Measurements from ENCODE around the gene SMC1A. TPM values are rescaled to one million over a fixed set of nuclear protein-coding genes. Genes with fewer than 3 reads are reported as not detected.

The SMC1A gene
- total RNA-seq, 1 experiment from 2014 or later, result 100 TPM

DNA sequence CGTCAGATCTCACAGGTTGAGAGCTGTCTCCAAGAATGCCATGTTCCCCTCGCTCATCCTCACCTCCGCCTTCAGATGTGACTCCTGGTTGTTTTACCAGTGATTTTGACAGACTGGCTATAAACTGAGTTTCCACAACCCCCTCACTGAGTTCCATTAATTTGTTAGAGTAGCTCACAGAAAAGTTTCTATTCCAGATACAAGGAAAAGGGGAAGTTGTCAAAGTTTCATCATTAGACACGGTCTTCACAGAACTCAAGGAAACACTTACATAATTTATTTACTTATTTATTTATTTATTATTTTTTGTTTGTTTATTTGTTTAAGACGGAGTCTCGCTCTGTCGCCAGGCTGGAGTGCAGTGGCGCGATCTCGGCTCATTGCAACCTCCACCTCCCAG is 85.4 kb downstream of the SMC1A start:
- Histone ChIP-seq H3K23me2 (ENCODE audit: insufficient read length, low read depth, low read length, poor library complexity, severe bottlenecking) (no peaks in the 10 kb centered on the region), H3K4me2 (ENCODE audit: insufficient read depth, insufficient read length, low read length) (no peak overlapping the region), H3K4me1 (ENCODE audit: insufficient read depth, low read length) (no peaks in the 10 kb centered on the region), H4K91ac (ENCODE audit: insufficient read length, low read depth, low read length) (no peak overlapping the region), H3K79me1 (ENCODE audit: insufficient read depth, low read depth, low read length, poor library complexity, severe bottlenecking) (no peaks in the 10 kb centered on the region), H4K8ac (replicated peaks; ENCODE audit: insufficient read length, low read depth, low read length) (no peak overlapping the region), H2BK12ac (ENCODE audit: insufficient read length, low read depth, low read length) (no peak overlapping the region), H4K20me1 (ENCODE audit: control insufficient read depth, insufficient read depth, insufficient read length) (no peaks in the 10 kb centered on the region), H3K9ac (ENCODE audit: extremely low read depth, insufficient read length, low read length) (no peak overlapping the region), H3K27ac (ENCODE audit: insufficient read length, low read depth, low read length) (no peak overlapping the region), H2BK120ac (ENCODE audit: low read depth, low read length, poor library complexity, severe bottlenecking) (no peak overlapping the region), H3K14ac (ENCODE audit: insufficient read depth, low read length) (no peak overlapping the region), H2BK15ac (ENCODE audit: low read depth, low read length) (no peak overlapping the region), H3K23ac (ENCODE audit: insufficient read length, low read depth, low read length) (no peak overlapping the region), H3K79me2 (ENCODE audit: insufficient read depth, low read length) (no peaks in the 10 kb centered on the region), H3K56ac (ENCODE audit: insufficient read length, low read depth, low read length) (no peak overlapping the region), H2AK5ac (ENCODE audit: insufficient read length, low read length) (no peak overlapping the region), H3K18ac (ENCODE audit: insufficient read length, low read depth, low read length) (no peak overlapping the region), H2BK20ac (ENCODE audit: low read depth, low read length, poor library complexity, severe bottlenecking) (no peak overlapping the region), H4K5ac (ENCODE audit: insufficient read length, low read depth, low read length) (no peak overlapping the region), H2AFZ (ENCODE audit: low read length) (no peak overlapping the region), H3T11ph (ENCODE audit: low read length) (no peak overlapping the region), H3K27me3 (ENCODE audit: insufficient read depth, low read length) (no peaks in the 10 kb centered on the region), H3K4ac (ENCODE audit: low read depth, low read length) (no peak overlapping the region), H2BK5ac (ENCODE audit: insufficient read length, low read length) (no peak overlapping the region), H3K9me3 (ENCODE audit: control insufficient read depth, low read depth, low read length) (peaks cover 42% of the 10 kb centered on the region)
- Mint-ChIP-seq H3K9me3 (peaks cover 52 to 62% of the 10 kb centered on the region in 2 experiments), H3K4me1 (peaks cover 0 to 5% of the 10 kb centered on the region in 2 experiments; a peak in 2 of 4 replicates), H3K27me3 (ENCODE audit: low read depth) (no peaks in the 10 kb centered on the region; the same call in 1 of the 2 replicates), H3K36me3 (ENCODE audit: insufficient read depth in 1 of 3, low read depth in 3 of 3) (peaks cover 0 to 2% (median 0%) of the 10 kb centered on the region in 3 experiments; a peak in 2 of 7 replicates), H3K27ac (no peak overlapping the region), H3K4me3 (no peak overlapping the region)
- TF ChIP-seq, protein P1, sequence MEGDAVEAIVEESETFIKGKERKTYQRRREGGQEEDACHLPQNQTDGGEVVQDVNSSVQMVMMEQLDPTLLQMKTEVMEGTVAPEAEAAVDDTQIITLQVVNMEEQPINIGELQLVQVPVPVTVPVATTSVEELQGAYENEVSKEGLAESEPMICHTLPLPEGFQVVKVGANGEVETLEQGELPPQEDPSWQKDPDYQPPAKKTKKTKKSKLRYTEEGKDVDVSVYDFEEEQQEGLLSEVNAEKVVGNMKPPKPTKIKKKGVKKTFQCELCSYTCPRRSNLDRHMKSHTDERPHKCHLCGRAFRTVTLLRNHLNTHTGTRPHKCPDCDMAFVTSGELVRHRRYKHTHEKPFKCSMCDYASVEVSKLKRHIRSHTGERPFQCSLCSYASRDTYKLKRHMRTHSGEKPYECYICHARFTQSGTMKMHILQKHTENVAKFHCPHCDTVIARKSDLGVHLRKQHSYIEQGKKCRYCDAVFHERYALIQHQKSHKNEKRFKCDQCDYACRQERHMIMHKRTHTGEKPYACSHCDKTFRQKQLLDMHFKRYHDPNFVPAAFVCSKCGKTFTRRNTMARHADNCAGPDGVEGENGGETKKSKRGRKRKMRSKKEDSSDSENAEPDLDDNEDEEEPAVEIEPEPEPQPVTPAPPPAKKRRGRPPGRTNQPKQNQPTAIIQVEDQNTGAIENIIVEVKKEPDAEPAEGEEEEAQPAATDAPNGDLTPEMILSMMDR (conservative IDR thresholded peaks at IDR 0.05), result no peak
- no peak for DNase-seq
- no CpG with 5 or more reads among the region's 10 CpGs for WGBS (ENCODE audit: extremely low coverage, insufficient read length, low lambda C conversion rate)
